ENCODE results near the gene ADM2.

Gene ADM2

DNA sequence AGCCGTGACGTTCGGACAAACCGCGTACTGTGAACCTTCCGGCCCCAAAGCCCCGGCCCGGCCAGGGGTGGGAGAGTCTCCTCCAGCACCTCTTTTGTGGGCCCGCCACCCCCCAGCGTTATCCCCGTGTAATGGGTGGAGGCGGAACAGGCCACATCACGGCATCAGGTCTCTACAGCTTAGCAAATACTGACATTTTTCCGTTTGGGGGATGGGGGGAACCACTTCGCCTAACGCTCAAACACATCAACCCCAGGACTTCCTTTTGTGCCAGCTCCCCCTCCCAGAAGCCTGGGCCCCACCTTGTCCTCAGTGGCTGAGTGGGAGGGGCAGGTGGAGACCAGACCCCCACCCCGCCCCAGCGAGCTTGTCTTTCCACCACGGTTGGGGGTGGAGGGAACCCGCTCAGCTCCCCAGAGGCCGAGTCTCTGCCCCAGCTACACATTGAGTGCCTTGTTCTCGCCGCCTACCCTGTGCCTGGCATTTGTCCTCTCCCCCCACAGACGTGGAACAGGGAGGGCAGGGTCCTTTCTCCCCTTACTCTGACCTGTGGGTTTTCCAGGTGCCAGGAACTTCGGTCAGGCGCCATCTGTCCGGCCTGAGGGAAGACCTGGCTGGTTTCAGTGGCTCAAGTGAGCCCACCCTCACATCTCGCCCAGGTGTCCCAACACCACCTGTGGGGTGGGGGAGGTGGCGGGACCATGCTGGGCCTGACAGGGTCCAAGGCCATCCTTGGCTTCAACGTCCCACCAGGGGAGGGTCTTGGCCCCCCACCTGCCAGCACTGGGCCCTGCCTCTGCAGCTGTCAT lies 36.1 kb upstream of the ADM2 start:
- no peak for DNase-seq (ENCODE audit: low read depth)

DNA sequence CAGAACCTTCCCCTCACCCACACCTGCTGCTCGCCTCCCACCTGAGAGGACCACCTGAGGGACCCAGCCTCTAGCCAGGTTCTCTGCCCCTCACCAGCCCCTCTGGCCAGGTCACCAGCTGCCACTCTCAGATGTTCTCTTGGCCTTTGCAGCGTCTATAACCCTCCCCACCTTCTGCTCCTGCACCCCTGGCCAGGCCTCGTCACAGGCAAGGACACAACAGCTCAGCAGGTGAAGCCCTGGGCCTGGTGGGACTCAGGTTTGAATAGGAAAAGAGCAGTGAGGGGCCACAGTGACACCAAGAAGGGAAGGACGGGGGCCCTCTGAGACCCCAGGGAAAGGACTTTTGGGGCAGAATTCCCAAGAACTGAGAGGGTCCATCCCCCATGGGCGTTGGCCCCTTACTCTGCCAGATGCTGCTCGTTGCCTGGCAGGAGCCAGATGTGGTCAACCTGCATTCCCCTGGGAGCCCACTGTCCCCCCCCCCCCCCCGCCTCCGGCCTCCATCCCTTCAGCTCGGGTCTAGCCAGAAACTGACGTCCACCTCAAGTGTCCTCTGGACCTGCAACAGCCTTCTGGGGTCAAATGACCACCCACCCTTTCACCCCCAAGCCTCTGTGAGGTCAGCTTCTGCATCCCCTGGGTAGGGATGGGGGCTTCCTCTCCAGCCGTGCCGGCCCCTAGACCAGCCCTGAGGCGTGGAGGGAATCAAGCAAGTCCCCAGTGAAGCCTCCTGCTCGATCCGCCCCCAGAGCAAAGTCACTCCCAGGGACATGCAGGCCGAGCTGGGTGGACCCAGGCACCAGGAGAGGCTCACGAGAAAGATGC lies 35.2 kb upstream of the ADM2 start:
- DNase-seq (ENCODE audit: low read depth): no peak

DNA sequence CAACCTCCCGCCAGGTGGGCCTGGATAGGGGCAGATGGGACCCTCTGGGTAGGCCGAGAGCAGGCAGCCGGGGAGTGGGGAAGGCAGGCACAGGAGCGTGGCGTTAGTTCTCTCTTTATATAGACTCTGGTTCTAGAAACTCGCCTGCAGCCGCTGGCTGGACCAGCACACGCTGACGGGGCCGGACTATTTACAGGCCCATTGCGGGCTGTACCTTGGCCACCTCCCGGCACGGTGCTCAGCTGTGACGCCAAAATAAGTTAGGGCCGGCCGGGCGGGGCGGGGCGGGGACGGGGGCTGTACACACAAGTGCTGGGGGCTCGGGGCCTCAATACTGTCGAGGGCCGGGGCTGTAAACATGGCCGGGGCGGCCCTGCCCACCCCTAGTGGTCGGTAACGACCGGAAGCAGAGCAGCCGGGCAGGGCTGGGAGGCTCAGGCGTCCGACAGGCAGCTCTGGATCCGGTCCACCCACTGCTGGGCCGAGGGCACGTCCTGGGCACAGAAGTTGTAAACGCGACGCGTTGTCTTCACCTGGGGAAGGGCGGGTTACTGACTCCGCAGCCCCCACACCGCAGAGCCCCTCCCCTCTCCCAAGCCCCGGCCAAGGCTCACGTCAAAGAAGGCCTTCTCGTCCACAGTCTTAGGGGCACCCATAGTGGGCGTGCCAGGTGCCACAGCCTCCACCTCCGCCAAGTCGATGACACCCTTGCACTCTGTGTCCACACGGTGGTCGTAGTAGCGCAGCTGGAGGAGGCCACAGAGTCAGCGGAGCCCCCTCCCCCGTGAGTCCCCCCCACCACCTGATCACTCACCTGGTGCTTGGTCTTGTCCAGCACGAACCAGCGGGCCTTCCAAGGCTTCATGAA lies 34.4 kb upstream of the ADM2 start:
- no peak for DNase-seq (ENCODE audit: low read depth)

DNA sequence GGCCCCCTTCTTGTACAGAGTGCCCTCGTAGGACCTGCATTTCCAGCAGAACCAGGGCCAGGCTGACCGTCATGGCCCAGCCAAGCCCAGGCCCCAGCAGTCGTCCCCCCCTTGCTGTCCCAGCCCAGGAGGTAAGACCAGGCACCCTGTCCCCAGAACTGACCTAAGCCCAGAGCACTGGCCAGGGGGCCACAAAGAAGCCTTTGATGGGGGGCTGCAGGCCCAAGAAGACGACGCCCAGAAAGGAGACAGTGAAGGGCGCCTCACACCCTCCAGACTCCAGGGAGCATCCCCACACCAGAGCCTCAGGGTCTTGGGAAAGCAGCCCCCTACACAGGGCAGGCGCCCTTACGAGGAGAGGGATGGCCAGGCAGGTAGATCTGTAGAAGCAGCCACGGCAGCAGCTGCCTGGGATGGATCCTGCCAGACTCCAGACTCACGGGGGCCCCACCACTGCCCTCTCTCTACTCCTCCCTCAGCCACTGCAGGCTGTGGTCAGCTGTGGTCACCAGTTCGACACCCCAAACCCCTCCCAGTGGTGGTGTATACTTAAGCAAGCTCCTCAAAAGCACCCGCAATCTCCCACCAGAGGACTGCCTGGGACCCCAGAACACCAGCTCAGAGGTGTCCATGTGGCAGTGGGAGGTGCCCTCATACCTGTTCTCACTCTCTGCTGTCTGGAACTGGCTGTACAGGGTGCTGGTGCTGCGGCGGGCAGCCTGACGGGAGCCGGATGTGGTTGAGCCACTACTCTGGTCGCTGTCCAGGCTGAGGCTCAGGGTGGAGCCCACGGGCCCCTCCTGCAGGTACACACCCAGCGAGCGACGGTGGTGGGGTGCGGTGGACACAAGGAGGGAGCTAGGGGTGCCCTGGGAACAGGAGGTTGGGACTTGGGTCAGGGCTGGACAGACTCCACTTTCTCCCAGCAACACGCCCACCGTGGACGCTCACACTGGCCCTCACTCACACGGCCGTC lies 33.5 kb upstream of the ADM2 start:
- DNase-seq (ENCODE audit: low read depth): no peak

DNA sequence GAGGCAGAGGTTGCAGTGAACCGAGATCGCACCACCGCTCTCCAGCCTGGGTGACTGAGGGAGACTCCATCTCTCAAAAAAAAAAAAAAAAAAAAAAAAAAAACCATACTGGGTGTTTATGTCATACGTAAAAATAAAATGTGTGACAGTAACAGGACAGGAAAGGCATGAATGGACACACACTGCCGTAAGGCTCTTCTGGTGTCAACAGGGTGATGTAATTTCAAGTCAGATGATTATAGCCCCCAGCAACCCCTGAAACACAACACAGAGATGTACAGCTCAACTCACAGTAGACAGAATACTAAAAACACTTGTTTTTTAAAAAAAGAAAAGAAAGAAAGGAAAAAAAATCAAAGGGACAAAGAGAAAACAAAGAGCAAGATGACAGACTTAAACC lies 28.7 kb upstream of the ADM2 start:
- DNase-seq (ENCODE audit: low read depth): no peak

DNA sequence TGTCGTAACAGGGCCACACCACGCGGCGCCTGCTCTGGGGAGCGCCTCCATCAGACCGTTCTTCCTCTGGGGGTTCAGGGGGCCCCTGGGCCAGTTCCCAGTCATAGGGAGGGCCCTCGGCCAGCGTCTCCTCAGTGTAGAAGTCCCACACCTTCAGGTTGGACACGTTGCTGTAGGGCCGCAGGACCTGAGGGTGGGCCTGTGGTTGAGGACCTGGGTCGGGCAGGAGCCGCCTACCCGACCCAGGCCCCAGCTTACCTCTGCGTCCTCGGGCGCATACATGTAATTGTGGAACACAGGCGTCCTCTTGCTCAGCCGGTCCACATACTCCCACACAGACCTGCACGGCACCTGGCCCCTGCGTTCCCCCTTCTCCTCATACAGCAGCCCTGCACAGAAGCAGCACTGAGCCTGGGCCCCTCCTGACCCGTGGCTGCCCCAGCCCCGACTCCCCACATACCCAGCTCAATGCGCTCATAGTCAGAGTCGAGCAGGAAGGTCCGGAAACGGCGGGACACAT lies 26.7 kb upstream of the ADM2 start:
- DNase-seq (ENCODE audit: low read depth): no peak

DNA sequence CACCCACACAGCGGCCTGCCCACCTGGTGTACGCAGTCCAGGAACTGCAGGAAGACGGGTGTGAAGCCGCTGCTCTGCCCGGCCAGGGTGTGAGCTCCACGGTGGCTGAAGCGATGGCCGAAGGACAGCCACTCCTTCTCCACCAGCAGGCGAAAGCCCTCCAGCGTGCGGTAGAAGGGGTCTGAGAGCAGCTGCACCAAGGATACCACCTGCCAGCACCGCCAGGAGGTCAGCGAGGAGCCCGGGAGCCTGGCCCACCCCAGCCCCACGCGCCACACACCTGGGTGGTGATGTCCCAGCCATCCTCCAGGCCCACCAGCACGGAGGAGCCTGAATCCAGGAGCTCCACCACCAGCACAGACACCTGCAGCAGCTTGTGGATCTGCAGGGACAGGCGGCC lies 26.1 kb upstream of the ADM2 start:
- DNase-seq (ENCODE audit: low read depth): no peak

DNA sequence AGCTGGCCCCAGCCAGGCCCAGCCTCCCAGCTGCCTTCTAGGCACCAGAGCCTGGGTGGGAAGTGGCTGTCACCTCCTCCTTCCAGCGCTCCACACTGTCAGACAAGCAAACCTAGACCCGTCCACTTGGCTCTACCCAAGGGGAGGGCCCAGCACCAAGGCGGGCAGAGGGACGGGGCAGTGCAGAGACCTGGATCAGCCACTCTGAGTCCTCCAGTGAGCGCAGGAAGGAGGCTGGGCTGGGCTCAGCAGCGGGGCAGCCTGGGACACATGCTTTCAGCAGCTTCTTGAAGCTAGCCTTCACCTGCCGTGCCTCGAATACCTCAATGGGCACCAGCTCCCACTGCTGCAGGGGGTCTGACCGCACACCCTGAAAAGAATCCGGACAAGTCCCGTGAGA lies 25.3 kb upstream of the ADM2 start:
- DNase-seq (ENCODE audit: low read depth): no peak

DNA sequence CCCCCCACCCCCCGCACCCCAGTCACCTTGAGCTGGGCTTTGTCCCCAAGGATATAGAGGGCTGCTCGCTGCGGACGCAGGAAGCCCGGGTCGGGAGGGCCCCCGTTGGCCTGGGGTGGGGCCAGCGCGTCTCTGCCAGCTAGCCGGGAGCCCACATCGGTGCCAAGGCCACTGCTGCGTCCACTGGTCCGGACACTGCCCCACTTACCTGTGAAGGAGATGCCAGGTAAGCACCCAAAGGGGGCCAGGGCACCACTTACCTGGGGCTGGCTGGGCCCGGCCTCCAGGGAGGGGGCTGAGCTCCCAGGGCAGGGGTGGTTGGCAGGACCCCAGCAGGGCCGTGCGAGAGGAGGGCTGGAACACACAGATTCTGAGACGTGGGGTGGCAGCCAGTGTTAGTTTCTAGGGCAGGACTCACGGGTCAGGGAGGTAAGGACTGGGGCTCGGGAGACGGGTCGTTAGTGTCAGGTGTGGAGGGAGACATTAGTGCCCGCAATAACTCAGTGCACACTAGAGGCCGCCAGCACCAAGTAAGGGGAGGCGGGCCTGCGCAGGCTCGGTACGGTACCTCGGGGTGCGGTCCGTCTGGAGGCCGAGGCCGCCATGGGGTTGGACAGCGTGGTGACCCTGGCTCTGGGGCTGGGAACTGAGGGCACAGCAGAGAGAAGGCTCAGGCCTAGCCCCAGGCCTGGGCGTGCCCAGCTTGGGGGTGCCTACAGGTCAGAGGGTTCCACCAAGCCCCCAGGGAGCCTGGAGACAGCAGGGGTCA lies 24.7 kb upstream of the ADM2 start:
- no peak for DNase-seq (ENCODE audit: low read depth)

DNA sequence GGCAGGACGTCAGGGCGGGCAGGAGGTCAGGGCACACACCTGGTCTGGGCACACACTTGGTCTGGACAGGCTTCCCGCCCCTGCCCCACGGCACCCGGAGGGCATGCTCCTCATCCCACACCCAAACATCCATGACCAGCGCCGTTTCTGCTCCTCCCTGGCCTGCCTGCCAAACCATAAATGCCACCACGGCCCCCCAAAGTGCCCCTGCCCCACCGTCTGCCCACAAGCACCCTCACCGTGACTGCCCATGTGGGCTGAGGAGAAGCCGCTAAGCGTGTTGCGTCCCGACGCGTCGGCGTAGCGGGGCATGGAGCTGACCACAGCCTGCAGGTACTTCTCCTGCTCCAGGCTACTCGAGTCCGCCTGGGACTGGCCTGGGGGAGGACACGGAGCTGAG lies 22.3 kb upstream of the ADM2 start:
- no peak for DNase-seq (ENCODE audit: low read depth)

DNA sequence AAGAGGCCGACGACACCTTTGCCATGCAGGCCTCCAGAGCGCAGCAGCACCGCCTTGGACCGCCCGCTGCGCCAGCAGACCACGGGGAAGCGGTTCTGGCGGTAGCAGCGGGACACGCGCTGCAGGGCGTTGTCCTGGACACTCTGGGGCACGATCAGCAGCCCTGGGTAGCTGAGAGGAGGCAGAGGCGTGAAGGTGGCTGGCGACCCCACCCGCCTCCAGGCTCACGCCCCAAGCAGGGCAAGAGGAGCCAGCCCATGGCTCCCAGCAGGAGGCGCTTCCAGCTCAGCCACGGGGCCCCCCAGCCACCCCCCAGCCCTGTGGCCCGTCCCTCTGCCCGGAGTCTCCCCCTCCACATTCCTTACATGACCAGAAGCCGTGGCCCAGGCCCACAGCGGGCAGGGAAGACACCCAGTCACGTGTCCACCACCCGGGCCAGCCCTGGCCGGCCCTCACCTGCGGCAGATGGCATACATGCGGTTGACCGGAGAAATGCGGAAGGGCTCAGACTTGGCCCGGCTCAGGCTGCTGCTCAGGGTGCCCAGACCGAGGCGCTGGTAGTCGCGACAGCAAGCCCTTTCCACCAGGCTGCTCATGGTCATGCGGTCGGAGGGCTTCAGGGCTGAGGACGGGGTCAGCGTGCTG lies 21.7 kb upstream of the ADM2 start:
- no peak for DNase-seq (ENCODE audit: low read depth)

DNA sequence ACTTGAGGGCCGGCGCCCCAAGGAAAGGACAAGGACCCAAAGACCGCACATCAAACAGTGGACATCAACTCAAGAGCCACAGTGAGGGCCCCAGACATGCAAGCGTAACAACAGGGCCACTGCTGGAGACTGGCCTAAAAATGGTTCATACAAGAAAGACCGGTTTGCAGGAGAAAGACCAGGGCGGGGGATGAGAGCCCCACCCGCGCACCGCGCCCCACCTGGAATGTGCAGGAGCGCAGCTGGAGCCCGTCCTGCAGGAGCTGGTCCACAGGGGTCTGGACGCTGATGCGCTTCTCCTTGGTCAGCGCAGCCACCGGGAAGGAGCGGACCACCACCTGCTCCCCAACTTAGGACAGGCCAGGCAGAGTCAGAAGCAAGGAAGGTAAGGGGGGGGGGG lies 20.4 kb upstream of the ADM2 start:
- no peak for DNase-seq (ENCODE audit: low read depth)

DNA sequence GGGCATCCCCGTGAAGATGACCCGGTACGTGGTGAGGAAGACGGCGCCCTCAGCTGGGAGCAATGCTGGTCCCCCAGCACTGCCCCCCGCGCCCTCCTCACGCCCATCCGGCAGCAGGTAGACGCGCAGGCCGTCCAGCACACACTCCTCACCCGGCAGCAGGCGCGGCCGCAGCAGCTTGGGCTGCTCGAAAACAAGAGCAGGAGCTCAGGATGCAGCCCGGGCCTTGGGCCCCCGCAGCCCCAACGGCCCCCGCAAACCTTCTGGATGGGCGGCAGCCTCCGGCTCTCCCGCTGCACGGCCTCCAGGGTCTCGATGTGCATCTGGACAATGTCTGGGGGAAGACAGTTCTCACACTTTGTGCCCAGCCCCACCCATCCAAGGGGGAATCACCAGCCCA lies 19.8 kb upstream of the ADM2 start:
- no peak for DNase-seq (ENCODE audit: low read depth)

DNA sequence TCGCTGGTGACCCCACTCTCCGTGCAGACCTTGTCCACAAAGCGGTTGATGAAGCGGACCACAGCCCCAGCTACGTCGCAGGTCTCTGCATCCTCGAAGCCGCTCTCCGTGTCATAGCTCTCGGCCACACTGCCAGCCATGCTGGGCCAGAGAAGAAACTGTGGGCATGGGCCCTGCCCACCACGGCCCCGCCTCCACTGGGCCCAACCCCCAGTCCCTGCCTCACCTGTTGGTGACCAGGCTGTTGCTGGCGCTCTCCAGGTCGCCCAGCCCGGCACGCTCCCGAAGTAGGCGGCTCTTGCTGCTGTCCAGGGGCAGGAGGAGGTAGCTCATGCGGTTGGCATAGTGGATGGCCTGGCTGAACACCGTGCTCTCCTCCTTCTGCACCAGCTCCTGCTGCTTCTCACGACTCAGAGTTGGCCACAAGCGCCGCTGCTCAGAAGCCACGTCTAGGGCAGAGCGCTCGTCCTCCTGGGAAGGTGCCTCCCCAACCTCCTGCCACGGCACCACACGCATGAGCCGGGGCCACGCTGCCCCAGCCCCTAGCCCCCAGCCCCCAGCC lies 19.3 kb upstream of the ADM2 start:
- DNase-seq (ENCODE audit: low read depth): no peak

DNA sequence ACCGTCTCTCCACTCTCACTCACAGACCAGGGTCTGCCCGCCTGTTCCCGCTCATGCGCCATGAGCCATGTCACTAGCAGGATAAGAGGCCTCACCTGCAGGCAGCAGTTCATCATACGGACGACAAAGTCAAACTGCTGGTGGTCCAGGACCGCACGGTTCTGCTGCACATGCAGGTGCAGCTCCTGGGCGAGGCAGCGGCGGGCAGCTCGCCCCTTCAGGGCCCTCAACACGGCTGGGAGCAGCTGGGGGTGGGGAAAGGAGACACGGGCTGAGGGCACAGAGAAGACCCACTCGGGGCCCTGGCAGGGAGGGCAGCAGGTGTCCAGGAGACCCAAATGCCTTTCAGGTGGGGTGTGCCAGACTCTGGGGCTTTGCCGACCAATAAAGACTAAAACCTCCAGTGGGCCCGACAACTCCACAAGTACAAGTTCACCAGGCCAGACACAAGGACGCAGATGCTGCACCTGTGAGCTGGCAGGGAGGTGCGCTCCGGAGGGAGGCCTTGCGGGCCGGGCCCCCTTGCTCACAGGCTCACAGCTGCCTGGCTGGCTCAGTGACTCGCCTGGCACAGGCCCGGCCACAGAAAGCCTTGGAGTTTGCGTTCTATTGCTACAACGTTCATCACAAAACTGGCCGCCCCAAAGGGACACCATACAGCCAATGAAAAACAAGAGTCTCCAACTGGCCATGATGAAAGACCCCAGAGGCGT lies 18.0 kb upstream of the ADM2 start:
- no peak for DNase-seq (ENCODE audit: low read depth)

DNA sequence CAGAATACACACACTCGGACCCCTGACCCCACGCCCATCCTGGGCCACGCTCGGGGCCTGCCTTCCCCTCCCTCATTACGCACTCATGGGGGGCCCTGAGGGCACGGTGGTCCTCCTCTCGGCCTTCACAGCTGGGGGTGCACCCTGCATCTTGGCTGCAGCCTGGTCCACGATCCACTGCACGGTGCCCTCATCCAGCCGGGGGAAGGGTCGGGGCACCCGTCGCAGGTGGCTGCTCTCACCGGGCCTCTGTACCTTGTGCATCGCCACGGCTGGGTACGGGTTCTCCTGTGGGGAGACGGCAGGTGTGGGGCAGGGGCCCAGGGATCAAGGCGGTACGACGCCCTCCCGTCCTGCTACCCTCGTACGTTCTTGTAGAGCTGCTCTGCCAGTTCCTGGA lies 16.9 kb upstream of the ADM2 start:
- DNase-seq (ENCODE audit: low read depth): no peak

DNA sequence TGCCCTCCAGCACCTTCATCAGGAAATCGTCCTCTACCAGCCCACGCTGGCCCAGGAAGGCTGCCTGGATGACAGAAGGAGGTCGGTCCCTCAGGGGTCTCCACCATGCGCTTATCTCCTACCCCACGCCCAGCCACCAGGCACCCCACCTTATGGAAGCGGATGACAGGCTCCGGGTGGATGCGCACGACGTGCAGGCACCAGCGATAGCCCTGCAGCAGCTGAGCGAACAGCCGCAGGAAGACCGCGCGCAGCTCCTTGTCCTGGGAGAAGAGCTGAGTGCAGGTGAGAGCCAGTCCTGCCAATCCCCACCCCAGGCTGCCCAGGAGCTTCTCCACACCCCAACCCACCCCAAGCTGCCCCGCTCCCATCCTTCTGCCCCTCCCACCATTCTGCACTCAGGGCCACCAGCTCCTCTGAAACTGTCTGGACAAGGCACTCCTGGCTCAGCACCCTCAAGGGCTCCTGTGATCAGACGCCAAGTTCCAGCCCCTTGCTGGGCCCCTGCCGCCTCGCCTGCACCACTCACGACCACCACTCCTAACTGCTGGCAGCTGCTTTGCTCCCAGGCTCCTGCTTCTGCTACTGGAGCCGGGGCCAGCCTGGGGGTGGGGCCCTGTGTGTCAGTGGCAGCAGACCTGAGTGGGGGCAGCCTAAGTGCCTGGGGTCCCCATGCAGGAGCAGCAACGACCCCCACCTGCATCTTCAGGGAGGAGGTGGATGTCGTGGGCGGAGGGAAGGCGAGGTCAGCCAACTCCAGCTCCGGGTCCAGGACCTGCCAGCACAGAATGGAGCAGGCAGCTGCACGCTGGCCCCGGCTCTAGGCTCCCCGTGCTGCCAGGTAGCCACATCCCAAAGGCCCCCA lies 16.0 kb upstream of the ADM2 start:
- DNase-seq (ENCODE audit: low read depth): no peak

DNA sequence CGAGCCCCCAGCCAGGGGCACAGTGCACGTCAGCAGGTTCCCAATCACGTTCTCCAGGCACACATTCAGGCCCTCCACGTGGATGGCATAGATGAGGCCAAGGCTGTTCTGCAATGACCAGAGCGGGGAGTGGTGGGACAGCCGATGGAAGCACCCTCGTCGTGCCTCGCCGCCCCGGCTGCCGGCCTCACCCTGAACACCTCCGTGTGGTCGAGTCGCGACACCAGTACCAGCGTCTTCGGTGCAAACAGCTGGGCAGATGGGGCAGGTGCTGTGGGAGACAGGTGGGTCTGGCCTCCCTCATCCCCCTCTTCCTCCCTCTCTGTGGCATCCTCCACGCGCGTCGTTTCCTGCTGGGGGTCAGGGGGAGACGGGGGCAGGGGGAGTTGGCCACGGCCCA lies 14.0 kb upstream of the ADM2 start:
- no peak for DNase-seq (ENCODE audit: low read depth)

Data from fibroblast of gingiva (primary cell).